ENCODE measurements around the gene ARFGAP3.

ARFGAP3 gene

GRCh38 chr22:42865536-42865935 lies 8.5 kb upstream of the ARFGAP3 start:
- DNase-seq (ENCODE audit: low read depth in 1 of 2, low spot score in 1 of 2), result no peak

GRCh38 chr22:42863349-42863961 lies 6.4 kb upstream of the ARFGAP3 start:
- DNase-seq (ENCODE audit: low read depth in 1 of 2, low spot score in 1 of 2), result peak in 1 of 2 donors; percentile 29

GRCh38 chr22:42862045-42862734 lies 5.1 kb upstream of the ARFGAP3 start:
- no peak for DNase-seq (ENCODE audit: low read depth in 1 of 2, low spot score in 1 of 2)

GRCh38 chr22:42860968-42861367 lies 3.9 kb upstream of the ARFGAP3 start:
- no peak for DNase-seq (ENCODE audit: low read depth in 1 of 2, low spot score in 1 of 2)

GRCh38 chr22:42857845-42858481 lies 890 bp upstream of the ARFGAP3 start:
- no peak for DNase-seq (ENCODE audit: low read depth in 1 of 2, low spot score in 1 of 2)

GRCh38 chr22:42856179-42856864 lies 751 bp downstream of the ARFGAP3 start:
- DNase-seq (ENCODE audit: low read depth in 1 of 2, low spot score in 1 of 2), result peak; percentile 15 to 16

- DNase-seq (ENCODE audit: low read depth in 1 of 2, low spot score in 1 of 2), result no peak
Observed at GRCh38 chr22:42855721-42856120, 1.4 kb downstream of the ARFGAP3 start.

GRCh38 chr22:42855211-42855610 lies 1.9 kb downstream of the ARFGAP3 start:
- DNase-seq (ENCODE audit: low read depth in 1 of 2, low spot score in 1 of 2), result no peak

- DNase-seq (ENCODE audit: low read depth in 1 of 2, low spot score in 1 of 2), result no peak
Observed at GRCh38 chr22:42848941-42849550, 8.0 kb downstream of the ARFGAP3 start.

GRCh38 chr22:42847110-42847509 lies 10.0 kb downstream of the ARFGAP3 start:
- DNase-seq (ENCODE audit: low read depth in 1 of 2, low spot score in 1 of 2), result no peak

GRCh38 chr22:42844756-42845155 lies 12.3 kb downstream of the ARFGAP3 start:
- DNase-seq (ENCODE audit: low read depth in 1 of 2, low spot score in 1 of 2), result no peak

- DNase-seq (ENCODE audit: low read depth in 1 of 2, low spot score in 1 of 2), result no peak
Observed at GRCh38 chr22:42842658-42843370, 14.3 kb downstream of the ARFGAP3 start.

- no peak for DNase-seq (ENCODE audit: low read depth in 1 of 2, low spot score in 1 of 2)
Observed at GRCh38 chr22:42841444-42841843, 15.6 kb downstream of the ARFGAP3 start.

GRCh38 chr22:42837556-42837955 lies 19.5 kb downstream of the ARFGAP3 start:
- no peak for DNase-seq (ENCODE audit: low read depth in 1 of 2, low spot score in 1 of 2)

- no peak for DNase-seq (ENCODE audit: low read depth in 1 of 2, low spot score in 1 of 2)
Observed at GRCh38 chr22:42836026-42836425, 21.0 kb downstream of the ARFGAP3 start.

- DNase-seq (ENCODE audit: low read depth in 1 of 2, low spot score in 1 of 2), result no peak
Observed at GRCh38 chr22:42834177-42834949, 22.7 kb downstream of the ARFGAP3 start.

- DNase-seq (ENCODE audit: low read depth in 1 of 2, low spot score in 1 of 2), result no peak
Observed at GRCh38 chr22:42833104-42833503, 24.0 kb downstream of the ARFGAP3 start.

GRCh38 chr22:42831712-42832111 lies 25.4 kb downstream of the ARFGAP3 start:
- no peak for DNase-seq (ENCODE audit: low read depth in 1 of 2, low spot score in 1 of 2)

- DNase-seq (ENCODE audit: low read depth in 1 of 2, low spot score in 1 of 2), result no peak
Observed at GRCh38 chr22:42830161-42830560, 26.9 kb downstream of the ARFGAP3 start.

GRCh38 chr22:42829302-42829701 lies 27.8 kb downstream of the ARFGAP3 start:
- DNase-seq (ENCODE audit: low read depth in 1 of 2, low spot score in 1 of 2), result no peak
